GM12891 (cell line): ENCODE results near the gene KLHL3.

ENCODE experiments used
- PAX5 ChIP-seq: IDR thresholded peaks from 2 replicates; pipeline ENCODE4 v1.6.1; 2011; ENCODE audit warnings: low read length, moderate library complexity, mild to moderate bottlenecking; ENCODE audit not compliant: insufficient read depth, severe bottlenecking
- POLR2A ChIP-seq: IDR thresholded peaks from 2 replicates; pipeline ENCODE4 v1.6.1; 2011; ENCODE audit warnings: low read depth, low read length, control low read depth
- POLR2AphosphoS5 ChIP-seq: IDR thresholded peaks from 2 replicates; pipeline ENCODE4 v1.6.1; 2011; ENCODE audit warnings: low read depth, low read length, control low read depth

DNA sequence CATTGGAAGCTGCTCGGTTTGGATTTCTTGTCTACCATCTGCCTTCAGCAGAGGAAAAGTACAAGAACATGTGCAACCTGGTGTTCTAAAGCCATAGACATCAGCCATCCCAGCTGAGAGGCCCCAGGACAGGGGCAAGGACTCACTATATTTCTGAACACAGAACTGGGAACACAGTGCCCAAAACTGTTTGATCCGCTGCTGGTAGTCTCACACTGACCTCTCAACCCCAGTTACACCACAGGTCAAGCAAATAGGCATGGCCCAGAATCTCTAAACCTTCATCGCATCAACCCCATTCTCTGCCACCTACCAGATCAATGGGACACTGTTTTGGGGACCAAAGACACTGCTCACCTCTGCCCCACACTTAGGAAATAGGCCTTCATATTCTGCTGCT lies 2.0 kb downstream of the KLHL3 start:
- TF ChIP-seq POLR2AphosphoS5 (no peak), POLR2A (no peak), PAX5 (no peak)
